Adrenal gland (tissue), 5 donors: ENCODE measurements around the gene MAN2B2.

Experiments
- CTCF ChIP-seq, 6 experiments: fragments of 450-650 bp in 4 of 6; fragments of 200-600 bp in 2 of 6; sonication (generic) in 1 of 6; IDR thresholded peaks; 1 replicate in 5 of 6; 2 replicates in 1 of 6; pipeline versions ENCODE4 v1.5.1 to v1.8.0; 2016 to 2021; ENCODE audit warnings: antibody characterized with exemption in 6 of 6, mild to moderate bottlenecking in 2 of 6, moderate library complexity in 1 of 6
- POLR2A ChIP-seq, 2 donors: fragments of 450-650 bp; IDR thresholded peaks; one replicate each; pipeline ENCODE4 v1.6.1; 2017; ENCODE audit warnings: antibody characterized with exemption in 2 of 2, mild to moderate bottlenecking in 2 of 2, moderate library complexity in 1 of 2
- donor health status: DM: no; HTN: no; CAD: no.

DNA sequence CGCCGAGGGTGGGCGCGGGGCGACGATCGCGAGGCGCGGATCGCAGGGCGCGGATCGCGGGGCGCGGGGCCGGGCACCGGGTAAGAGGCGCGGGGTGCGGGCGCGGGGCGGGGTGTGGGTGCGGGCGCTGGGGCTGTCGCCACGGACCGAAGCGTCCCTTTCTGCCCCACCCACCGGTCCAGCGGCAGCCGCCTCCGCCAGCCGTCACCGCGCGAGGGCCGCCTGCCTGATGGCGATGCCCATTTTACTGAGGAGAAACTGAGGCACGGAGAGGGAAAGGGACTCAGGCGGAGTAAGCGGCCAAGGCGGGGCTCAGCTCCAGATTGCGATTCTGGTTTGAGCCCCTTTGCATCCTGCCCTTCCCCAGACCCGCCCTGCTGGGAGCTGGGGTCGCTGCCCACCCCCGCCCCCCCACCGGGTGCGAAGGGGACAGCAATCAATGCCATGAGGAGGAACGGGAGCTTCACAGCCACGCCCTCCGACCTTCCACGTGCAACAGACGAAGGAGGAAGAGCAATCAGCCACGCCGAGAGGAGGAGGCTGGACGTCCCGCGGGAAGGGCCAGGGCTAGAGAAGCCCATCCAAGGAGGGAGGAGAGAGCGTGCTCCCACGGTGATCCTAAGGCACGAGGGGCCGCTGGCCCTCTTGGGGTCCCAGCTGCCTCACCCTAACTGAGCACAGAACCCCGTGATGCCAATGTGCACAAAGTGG is 10.9 kb upstream of the MAN2B2 start:
- TF ChIP-seq POLR2A (IDR thresholded peaks at IDR 0.05) (no peak), CTCF (IDR thresholded peaks at IDR 0.05) (no peak)
